ENCODE measurements around the gene HS6ST1. TPM values are rescaled to one million over a fixed set of nuclear protein-coding genes. Genes with fewer than 3 reads are reported as not detected.

Gene HS6ST1
- total RNA-seq, 1 experiment from 2014 or later: 63.3 TPM

DNA sequence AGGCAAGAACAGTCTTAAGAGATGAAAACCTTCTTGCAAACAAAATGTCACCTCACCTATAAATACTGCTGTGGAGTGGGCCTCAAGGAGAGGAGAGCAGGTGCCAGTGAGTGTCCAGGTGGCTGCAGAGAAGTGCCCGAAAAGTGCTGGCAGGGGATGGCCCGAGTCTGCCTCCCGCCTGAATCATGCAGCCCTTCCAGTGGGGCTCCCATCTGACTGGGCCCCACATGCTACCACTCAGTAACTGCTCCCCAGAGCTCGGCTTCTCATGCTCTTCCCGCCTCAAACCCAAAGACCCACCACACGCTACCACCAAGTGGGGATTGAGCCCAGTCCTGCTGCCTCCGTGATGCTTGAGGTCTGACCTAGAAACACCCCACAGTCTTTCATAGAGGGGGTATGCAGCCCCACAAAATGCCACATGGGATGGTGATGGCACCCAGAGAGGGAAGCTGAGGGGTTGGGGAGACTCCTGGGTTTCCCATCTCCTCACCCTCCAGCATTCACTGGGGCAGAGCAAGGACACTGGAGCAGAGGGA lies 7.4 kb downstream of the HS6ST1 start:
- Histone ChIP-seq H3K9me3 (ENCODE audit: low read depth, low read length, poor library complexity, severe bottlenecking) (no peaks in the 10 kb centered on the region), H3K4me3 (ENCODE audit: low read depth, low read length, poor library complexity, severe bottlenecking) (no peak overlapping the region), H3K27me3 (replicated peaks; ENCODE audit: insufficient read depth, low read depth, low read length, poor library complexity) (no peaks in the 10 kb centered on the region), H3K27ac (ENCODE audit: low read depth, low read length, poor library complexity, severe bottlenecking) (no peak overlapping the region), H3K36me3 (ENCODE audit: insufficient read depth, low read length, poor library complexity, severe bottlenecking) (peaks cover 3% of the 10 kb centered on the region), H3K4me1 (ENCODE audit: insufficient read depth, low read length, poor library complexity, severe bottlenecking) (peaks cover 17% of the 10 kb centered on the region)
- ChIA-PET CTCF (no interaction called here), POLR2A (ENCODE audit: low non-redundant PET) (no interaction called here)
- no peak for DNase-seq (ENCODE audit: low spot score)
- intact Hi-C loops (cut with micrococcal nuclease; ENCODE audit: unreplicated experiment): loop anchor here (10.0 kb wide), 1 partner anchor 246 kb away; no protein-coding TSS in a partner anchor
- no TSS peak for BruUV-seq (replicated peaks)
- TF ChIP-seq EZH2 (IDR thresholded peaks at IDR 0.05; ENCODE audit: borderline replicate concordance, low read depth, low read length, poor library complexity, severe bottlenecking): no peak
- TF ChIP-seq, protein P1, sequence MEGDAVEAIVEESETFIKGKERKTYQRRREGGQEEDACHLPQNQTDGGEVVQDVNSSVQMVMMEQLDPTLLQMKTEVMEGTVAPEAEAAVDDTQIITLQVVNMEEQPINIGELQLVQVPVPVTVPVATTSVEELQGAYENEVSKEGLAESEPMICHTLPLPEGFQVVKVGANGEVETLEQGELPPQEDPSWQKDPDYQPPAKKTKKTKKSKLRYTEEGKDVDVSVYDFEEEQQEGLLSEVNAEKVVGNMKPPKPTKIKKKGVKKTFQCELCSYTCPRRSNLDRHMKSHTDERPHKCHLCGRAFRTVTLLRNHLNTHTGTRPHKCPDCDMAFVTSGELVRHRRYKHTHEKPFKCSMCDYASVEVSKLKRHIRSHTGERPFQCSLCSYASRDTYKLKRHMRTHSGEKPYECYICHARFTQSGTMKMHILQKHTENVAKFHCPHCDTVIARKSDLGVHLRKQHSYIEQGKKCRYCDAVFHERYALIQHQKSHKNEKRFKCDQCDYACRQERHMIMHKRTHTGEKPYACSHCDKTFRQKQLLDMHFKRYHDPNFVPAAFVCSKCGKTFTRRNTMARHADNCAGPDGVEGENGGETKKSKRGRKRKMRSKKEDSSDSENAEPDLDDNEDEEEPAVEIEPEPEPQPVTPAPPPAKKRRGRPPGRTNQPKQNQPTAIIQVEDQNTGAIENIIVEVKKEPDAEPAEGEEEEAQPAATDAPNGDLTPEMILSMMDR (conservative IDR thresholded peaks at IDR 0.05; ENCODE audit: low read depth, low read length): no peak

DNA sequence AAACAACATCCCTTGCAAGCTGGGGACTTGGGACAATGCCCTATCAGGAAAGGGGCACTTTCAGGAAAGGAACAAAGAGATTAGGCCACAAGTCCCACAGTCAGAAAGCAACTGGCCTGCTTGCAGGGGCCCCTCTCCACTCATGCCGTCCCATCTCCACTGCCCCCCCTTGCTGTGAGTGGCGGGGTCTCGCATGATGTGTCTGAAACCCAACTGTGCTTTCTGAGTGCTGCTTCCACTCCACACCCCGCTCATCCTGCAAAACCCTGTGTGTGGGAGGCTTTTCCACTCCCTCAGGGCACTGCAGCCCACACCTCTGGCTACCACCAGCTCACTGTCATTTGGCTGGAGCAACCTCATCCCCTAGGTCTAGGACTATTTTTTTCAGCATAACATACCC lies 7.9 kb downstream of the HS6ST1 start:
- peaks cover 3% of the 10 kb centered on the region for H3K36me3 ChIP-seq (ENCODE audit: insufficient read depth, low read length, poor library complexity, severe bottlenecking)
- no peak overlapping the region for H3K4me3 ChIP-seq (ENCODE audit: low read depth, low read length, poor library complexity, severe bottlenecking)
- no TSS peak for BruUV-seq (replicated peaks)
- no peaks in the 10 kb centered on the region for H3K27me3 ChIP-seq (replicated peaks; ENCODE audit: insufficient read depth, low read depth, low read length, poor library complexity)
- TF ChIP-seq, protein P1 (conservative IDR thresholded peaks at IDR 0.05; ENCODE audit: low read depth, low read length): no peak
- no peak for TF ChIP-seq EZH2 (IDR thresholded peaks at IDR 0.05; ENCODE audit: borderline replicate concordance, low read depth, low read length, poor library complexity, severe bottlenecking)
- intact Hi-C loops (cut with micrococcal nuclease; ENCODE audit: unreplicated experiment): loop anchor here (10.0 kb wide), 1 partner anchor 246 kb away; no protein-coding TSS in a partner anchor
- no peak for DNase-seq (ENCODE audit: low spot score)
- no peak overlapping the region for H3K27ac ChIP-seq (ENCODE audit: low read depth, low read length, poor library complexity, severe bottlenecking)
- CTCF ChIA-PET: no interaction called here
- peaks cover 17% of the 10 kb centered on the region for H3K4me1 ChIP-seq (ENCODE audit: insufficient read depth, low read length, poor library complexity, severe bottlenecking)
- POLR2A ChIA-PET (ENCODE audit: low non-redundant PET): no interaction called here
- no peaks in the 10 kb centered on the region for H3K9me3 ChIP-seq (ENCODE audit: low read depth, low read length, poor library complexity, severe bottlenecking)

DNA sequence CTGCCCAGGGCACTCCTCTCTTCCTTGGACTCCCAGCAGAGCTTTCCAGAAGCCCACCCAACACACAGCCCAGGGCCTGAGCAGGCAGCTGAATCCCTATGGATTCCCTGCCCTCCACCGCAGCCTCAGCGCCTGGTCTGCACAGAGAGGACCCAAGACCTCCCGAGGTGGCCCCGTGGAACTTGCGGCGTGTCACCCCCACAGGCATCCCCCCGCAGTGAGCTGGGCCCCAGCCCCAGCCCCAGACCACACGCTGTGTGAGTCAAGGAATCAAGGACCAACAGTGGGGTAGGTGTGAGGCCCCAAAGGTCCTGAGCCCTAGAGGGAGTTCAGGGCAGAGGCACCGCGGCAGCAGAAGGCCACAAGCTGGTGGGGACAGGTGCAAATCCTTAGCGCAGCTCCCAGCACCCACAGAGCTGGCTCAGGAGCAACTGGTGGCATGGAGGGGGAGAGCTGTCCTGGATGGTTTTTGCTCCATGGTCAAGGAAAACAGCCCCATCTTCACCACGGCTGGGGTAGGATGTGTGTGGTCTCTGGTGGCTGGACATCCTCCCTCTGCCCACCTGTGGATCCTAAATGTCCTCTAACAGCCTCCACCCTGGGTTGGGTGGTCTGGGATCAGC lies 8.5 kb downstream of the HS6ST1 start:
- no TSS peak for BruUV-seq (replicated peaks)
- no peak overlapping the region for H3K4me3 ChIP-seq (ENCODE audit: low read depth, low read length, poor library complexity, severe bottlenecking)
- no peak overlapping the region for H3K27ac ChIP-seq (ENCODE audit: low read depth, low read length, poor library complexity, severe bottlenecking)
- H3K27me3 ChIP-seq (replicated peaks; ENCODE audit: insufficient read depth, low read depth, low read length, poor library complexity): no peaks in the 10 kb centered on the region
- POLR2A ChIA-PET (ENCODE audit: low non-redundant PET): no interaction called here
- CTCF ChIA-PET: no interaction called here
- DNase-seq (ENCODE audit: low spot score): no peak
- H3K9me3 ChIP-seq (ENCODE audit: low read depth, low read length, poor library complexity, severe bottlenecking): no peaks in the 10 kb centered on the region
- peaks cover 17% of the 10 kb centered on the region for H3K4me1 ChIP-seq (ENCODE audit: insufficient read depth, low read length, poor library complexity, severe bottlenecking)
- TF ChIP-seq, protein P1 (conservative IDR thresholded peaks at IDR 0.05; ENCODE audit: low read depth, low read length): no peak
- no peak for TF ChIP-seq EZH2 (IDR thresholded peaks at IDR 0.05; ENCODE audit: borderline replicate concordance, low read depth, low read length, poor library complexity, severe bottlenecking)
- peaks cover 3% of the 10 kb centered on the region for H3K36me3 ChIP-seq (ENCODE audit: insufficient read depth, low read length, poor library complexity, severe bottlenecking)
- intact Hi-C loops (cut with micrococcal nuclease; ENCODE audit: unreplicated experiment): loop anchor here (10.0 kb wide), 1 partner anchor 245 kb away; no protein-coding TSS in a partner anchor

Data from A673 (cell line).